ENCODE results near the gene LINC01488.

DNA sequence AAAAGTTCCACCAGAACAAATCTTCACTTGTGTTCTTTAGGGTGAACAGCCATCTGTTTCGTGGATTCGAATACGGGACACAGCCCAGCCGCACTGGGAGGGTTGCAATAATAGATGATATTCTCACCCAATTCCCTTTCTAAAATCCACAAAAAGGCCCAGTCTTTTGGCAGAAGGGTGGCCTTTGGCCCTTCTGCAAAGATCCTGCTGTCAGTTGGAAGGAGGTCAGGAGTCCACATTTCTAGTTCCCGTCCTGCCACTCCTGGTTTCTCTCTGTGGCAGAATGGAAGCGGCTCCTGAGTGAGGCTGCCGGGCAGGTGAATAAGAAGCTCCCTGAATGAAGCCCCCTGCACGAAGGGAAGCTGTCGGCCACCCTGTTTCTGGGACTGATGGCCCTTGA lies 11.2 kb upstream of the LINC01488 start:
- TF ChIP-seq, protein P1, sequence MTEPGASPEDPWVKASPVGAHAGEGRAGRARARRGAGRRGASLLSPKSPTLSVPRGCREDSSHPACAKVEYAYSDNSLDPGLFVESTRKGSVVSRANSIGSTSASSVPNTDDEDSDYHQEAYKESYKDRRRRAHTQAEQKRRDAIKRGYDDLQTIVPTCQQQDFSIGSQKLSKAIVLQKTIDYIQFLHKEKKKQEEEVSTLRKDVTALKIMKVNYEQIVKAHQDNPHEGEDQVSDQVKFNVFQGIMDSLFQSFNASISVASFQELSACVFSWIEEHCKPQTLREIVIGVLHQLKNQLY (CRISPR knock-in tag; conservative IDR thresholded peaks at IDR 0.05), result no peak
- TF ChIP-seq, protein P2, sequence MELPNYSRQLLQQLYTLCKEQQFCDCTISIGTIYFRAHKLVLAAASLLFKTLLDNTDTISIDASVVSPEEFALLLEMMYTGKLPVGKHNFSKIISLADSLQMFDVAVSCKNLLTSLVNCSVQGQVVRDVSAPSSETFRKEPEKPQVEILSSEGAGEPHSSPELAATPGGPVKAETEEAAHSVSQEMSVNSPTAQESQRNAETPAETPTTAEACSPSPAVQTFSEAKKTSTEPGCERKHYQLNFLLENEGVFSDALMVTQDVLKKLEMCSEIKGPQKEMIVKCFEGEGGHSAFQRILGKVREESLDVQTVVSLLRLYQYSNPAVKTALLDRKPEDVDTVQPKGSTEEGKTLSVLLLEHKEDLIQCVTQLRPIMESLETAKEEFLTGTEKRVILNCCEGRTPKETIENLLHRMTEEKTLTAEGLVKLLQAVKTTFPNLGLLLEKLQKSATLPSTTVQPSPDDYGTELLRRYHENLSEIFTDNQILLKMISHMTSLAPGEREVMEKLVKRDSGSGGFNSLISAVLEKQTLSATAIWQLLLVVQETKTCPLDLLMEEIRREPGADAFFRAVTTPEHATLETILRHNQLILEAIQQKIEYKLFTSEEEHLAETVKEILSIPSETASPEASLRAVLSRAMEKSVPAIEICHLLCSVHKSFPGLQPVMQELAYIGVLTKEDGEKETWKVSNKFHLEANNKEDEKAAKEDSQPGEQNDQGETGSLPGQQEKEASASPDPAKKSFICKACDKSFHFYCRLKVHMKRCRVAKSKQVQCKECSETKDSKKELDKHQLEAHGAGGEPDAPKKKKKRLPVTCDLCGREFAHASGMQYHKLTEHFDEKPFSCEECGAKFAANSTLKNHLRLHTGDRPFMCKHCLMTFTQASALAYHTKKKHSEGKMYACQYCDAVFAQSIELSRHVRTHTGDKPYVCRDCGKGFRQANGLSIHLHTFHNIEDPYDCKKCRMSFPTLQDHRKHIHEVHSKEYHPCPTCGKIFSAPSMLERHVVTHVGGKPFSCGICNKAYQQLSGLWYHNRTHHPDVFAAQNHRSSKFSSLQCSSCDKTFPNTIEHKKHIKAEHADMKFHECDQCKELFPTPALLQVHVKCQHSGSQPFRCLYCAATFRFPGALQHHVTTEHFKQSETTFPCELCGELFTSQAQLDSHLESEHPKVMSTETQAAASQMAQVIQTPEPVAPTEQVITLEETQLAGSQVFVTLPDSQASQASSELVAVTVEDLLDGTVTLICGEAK (IDR thresholded peaks at IDR 0.05), result no peak
- TF ChIP-seq, protein P2 (CRISPR knock-in tag; IDR thresholded peaks at IDR 0.05), result no peak
- TF ChIP-seq JUNB (CRISPR knock-in tag; conservative IDR thresholded peaks at IDR 0.05) (no peak), TAF1 (IDR thresholded peaks at IDR 0.05; ENCODE audit: control insufficient read depth, extremely low read depth, insufficient read depth, low read length, severe bottlenecking) (no peak), BRCA1 (IDR thresholded peaks at IDR 0.05) (no peak), BRCA1 (CRISPR knock-in tag; IDR thresholded peaks at IDR 0.05) (no peak), ZNF217 (CRISPR knock-in tag; IDR thresholded peaks at IDR 0.05) (no peak), MBD2 (IDR thresholded peaks at IDR 0.05; ENCODE audit: borderline replicate concordance, low read depth) (no peak), TBP (optimal IDR thresholded peaks at IDR 0.05; ENCODE audit: low read depth, low read length) (no peak)
- TF ChIP-seq, protein P3, sequence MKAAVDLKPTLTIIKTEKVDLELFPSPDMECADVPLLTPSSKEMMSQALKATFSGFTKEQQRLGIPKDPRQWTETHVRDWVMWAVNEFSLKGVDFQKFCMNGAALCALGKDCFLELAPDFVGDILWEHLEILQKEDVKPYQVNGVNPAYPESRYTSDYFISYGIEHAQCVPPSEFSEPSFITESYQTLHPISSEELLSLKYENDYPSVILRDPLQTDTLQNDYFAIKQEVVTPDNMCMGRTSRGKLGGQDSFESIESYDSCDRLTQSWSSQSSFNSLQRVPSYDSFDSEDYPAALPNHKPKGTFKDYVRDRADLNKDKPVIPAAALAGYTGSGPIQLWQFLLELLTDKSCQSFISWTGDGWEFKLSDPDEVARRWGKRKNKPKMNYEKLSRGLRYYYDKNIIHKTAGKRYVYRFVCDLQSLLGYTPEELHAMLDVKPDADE (conservative IDR thresholded peaks at IDR 0.05; ENCODE audit: control insufficient read depth, low read depth, low read length), result no peak

Measured in K562 (cell line).